ENCODE data around the gene CGRRF1.
A peak's percentile ranks its signal among the peaks of the same experiment; 100 is the strongest.

CGRRF1 gene, protein sequence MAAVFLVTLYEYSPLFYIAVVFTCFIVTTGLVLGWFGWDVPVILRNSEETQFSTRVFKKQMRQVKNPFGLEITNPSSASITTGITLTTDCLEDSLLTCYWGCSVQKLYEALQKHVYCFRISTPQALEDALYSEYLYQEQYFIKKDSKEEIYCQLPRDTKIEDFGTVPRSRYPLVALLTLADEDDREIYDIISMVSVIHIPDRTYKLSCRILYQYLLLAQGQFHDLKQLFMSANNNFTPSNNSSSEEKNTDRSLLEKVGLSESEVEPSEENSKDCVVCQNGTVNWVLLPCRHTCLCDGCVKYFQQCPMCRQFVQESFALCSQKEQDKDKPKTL

GRCh38 chr14:54509546-54510501 lies at the start of gene CGRRF1:
Gene CGRRF1, plus strand, starts transcription at chr14:54509906. Its CDS starts 54 bp downstream, at chr14:54509960.
- DNase-seq, result peak; percentile 86

DNA sequence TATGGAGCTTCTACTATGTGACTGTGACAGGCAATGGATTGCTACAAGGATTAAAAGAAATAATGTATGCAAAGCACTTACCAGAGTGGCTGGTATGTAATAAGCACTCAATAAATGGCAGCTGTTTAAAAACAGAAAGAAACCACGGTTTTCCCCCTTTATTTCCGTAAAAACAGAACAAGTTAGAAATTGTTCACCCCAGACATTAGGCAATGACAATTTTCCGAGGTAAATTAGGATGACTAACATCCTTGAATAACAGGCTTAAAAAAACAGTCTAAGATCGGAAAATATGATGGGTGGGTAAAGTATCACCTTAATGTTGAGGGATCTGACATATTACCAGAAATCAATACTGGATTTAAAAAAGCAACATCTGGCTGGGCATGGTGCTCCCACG lies 47.7 kb upstream of the CGRRF1 start:
- DNase-seq, result no peak

GRCh38 chr14:54465654-54466053 lies 44.1 kb upstream of the CGRRF1 start:
- no peak for DNase-seq

- DNase-seq, result no peak
These were observed 42.4 kb upstream of the CGRRF1 start for GRCh38 chr14:54467280-54467679.

GRCh38 chr14:54470701-54471100 lies 39.0 kb upstream of the CGRRF1 start:
- DNase-seq, result no peak

DNA sequence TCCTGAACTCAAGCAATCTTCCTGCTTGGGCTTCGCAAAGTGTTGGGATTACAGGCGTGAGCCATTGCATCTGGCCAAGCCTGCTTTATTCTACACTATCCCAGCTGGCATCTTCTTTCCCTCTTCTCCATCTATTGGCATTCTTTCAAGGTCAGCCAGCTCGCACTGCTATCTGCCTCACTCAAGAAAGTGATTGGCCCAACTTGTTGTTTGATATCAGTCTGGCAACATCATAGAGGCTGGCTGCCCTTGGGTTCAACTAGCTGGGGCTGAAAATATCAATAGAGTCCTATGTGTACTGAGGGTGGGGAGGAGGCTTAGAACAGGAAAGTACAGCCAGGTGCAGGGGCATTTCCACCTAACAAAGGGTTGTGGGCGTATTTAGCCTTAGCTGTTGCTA lies 38.1 kb upstream of the CGRRF1 start:
- DNase-seq, result no peak

GRCh38 chr14:54472315-54472714 lies 37.4 kb upstream of the CGRRF1 start:
- no peak for DNase-seq

DNA sequence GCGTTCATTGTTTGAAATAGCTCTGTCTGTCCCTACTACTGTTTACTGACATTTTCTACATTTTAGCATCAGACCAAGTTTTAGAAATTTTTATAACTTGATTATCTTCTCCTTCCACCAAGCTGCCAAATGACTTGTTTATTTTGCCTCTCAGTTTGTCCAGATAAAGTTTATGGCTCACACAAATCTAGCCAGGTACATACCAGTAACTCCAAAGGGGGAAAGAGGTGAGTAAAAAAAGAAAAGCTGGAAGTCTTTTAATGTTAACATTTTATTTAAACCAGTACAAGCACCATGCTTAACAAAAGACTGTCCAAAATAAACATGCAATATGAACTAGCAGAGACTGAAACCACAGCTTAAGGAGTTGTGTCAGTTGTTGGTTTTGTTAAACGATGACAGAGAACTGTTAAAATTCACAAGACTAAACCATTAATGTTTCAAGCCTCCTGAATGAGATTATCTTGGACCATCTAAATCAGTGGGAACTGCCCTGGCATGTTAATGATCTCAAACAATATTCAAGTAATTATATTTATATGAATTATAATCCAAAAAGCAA lies 35.4 kb upstream of the CGRRF1 start:
- DNase-seq, result no peak

DNA sequence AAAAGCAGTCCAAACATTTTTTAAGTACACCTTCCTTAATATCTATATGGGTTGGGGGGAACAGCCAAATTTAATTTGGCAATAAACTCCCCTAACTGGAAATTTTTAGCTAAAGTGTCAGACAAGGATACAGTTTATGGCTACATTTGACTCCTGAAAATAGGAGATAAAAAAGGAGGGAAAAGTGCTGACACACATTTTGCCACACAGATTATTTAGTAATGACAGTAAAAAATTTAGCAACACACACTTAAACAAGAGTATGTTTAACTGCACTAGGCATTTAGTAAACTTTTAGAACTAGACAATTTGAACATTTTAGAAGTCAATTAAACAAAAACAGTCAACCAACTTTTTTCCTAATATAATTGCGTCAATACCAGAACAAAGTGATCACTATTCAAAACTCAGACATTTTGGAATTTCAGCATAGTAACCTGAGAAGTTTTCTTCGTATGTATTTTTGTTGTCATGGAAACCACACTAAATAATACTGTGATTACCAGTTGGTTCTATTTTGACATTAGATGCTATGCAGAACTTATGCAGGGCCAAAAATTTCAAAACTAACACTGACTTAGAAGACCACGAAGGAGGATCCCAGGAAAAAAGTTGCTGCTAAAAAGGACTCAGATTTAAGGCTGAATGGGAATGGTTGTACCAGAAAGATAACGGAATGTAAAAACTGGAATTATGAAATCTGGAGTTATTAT lies 34.4 kb upstream of the CGRRF1 start:
- no peak for DNase-seq

GRCh38 chr14:54475911-54476310 lies 33.8 kb upstream of the CGRRF1 start:
- no peak for DNase-seq

DNA sequence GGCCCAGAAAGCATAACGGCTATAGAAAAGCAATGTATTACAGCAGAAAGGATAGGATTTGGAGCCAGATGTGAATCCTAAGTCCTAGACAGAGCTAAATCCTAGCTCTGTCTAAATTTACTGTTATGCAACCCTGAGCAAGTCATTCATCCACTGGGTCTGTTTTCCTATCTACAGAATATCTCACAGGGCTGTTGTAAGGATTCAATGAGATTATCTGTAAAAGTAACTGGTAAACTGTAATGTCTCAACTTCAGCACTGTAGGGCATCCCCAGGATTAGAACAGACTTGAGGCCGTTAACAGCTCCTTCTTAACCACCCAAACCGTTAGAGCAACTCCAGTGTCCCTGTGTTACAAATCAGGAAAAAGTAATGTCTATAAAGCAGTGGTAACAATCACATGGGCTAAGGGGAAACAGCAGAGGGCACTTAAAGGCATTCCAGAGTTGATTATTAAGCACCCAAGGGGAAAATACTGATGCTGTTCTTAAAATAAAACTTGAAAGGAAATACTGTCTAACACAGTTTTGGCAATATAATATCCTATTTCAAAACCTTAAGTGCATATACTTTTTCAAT lies 31.0 kb upstream of the CGRRF1 start:
- DNase-seq, result no peak

DNA sequence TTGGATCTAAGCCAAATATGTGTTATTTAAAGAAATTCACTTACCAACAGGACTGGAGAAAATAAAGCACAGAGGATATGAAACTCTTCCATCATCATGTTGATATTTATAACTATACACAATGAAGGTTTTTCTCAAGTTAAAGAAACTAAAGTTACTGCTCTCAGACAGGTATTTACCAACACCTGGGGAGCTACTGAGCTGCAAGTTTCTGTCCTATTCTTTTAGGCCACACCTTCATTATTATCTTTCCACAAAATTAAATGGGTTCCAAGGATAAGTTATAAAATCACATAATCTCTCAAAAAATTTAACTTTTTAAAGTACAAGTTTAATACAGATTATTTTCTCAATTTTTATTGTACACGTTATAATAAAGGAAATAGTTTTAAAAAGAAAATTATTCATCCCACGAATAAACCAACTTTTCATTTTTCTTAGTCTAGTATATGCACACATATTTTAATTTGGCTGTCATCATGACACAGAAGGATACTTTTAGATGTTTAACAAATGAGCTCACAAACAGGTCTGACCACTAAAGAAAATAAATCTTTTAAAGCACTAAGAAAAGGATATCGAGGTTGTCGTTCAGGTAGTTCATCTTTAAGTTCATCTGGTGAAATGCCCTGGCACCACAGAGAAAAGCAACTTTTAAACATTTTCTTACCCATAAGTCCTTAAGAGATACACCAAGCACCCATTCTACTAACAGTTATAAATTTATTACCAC lies 28.7 kb upstream of the CGRRF1 start:
- DNase-seq, result no peak

GRCh38 chr14:54481695-54482094 lies 28.0 kb upstream of the CGRRF1 start:
- no peak for DNase-seq

DNA sequence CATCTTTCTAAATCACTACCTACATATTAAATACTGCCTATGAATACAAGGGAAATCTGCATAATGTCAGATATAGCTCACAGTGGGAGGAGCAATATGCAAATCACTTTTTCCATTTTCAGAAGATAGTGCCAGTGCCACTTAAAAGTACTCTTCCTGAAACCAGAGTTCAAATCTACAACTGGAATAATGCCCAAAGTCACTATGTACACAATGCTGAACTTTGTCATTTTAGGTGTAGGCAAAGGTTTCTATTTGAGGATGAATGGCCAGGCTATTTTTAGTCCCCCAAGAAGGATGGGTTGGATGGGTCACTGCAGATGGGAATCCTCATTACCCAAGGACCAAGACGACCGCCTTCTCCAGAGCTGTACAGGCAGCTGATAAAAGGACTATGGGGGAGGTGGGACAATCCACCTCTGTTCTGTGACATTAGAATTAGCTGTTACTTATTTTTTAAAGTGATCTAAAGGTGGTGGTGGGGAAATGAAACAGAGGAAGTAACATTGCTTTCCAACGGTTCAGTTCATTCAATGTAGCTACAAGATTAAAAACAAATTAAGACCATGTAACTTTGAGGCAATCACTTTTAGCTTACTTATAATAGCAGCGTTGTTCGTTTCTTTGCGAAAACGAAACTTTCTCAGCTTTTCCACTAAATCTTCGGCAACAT lies 26.5 kb upstream of the CGRRF1 start:
- no peak for DNase-seq

GRCh38 chr14:54483846-54484245 lies 25.9 kb upstream of the CGRRF1 start:
- DNase-seq, result no peak

DNA sequence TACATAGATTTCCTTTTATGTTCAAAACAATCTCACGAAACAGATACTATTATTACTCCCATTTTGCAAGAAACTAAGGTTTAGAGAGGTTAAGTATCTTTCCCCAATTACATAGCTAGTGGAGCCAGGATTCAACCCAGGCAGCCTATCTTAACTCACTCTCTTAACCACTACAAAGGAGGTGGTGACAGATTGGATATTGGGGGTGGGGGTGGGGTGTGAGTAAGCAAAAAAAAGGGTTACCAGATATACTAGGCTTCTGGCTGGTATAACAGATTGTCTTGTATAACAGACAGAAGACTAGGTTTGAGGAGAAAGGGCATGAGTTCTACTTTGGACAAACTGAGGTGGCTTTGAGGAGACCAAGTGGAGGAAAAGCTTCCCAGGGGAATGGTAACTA lies 23.0 kb upstream of the CGRRF1 start:
- DNase-seq, result no peak

GRCh38 chr14:54487771-54488170 lies 21.9 kb upstream of the CGRRF1 start:
- DNase-seq, result no peak

- DNase-seq, result no peak
These were observed 21.4 kb upstream of the CGRRF1 start for GRCh38 chr14:54488318-54488645.

- peak; percentile 69 for DNase-seq
These were observed 20.9 kb upstream of the CGRRF1 start, which contains the start of gene GMFB for GRCh38 chr14:54488646-54489317. Gene GMFB, minus strand, starts transcription at chr14:54488980. Its CDS starts 53 bp downstream, at chr14:54488927.

DNA sequence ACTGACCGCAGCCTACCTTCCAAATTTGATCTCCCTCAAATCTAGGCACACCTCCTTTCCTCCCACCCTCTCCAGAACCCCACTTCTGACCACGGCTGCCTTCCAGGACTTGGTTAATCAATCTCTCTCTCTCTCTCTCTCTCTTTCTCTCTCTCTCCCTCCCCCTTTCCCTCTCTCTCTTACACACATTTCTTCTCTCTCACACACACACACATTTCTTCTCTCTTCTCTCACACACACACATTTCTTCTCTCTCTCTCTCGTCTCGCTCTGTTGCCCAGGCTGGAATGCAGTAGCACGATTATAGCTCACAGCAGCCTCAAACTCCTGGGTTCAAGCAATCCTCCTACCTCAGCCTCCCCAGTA lies 20.4 kb upstream of the CGRRF1 start:
- DNase-seq, result no peak

Data from NCI-H774 (cell line).